ENCODE results near the gene EXOSC10.

DNA sequence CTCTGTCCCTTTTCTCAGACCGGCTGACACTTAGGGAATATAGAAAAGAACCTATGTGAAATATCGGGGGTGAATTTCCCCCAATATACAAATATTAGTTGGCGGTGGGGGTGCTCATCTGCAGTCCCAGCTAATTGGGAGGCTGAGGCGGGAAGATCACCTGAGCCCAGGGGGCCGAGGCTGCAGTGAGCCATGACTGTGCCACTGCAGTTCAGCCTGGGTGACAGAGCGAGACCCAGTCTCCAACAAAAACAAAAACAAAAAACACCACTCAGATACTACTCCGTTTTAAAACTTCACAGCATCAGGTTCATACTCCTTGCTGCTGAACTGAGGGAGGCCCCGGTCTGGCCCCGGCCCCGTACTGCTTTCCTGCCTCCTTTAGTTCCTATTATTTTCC is 5.9 kb upstream of the EXOSC10 start:
- TF ChIP-seq CTCF (IDR thresholded peaks at IDR 0.05) (no peak), HMGXB4 (CRISPR knock-in tag; IDR thresholded peaks at IDR 0.05) (no peak), FOXK1 (CRISPR knock-in tag; IDR thresholded peaks at IDR 0.05) (no peak), AFF4 (CRISPR knock-in tag; IDR thresholded peaks at IDR 0.05; ENCODE audit: borderline replicate concordance) (no peak)
- TF ChIP-seq, protein P1, sequence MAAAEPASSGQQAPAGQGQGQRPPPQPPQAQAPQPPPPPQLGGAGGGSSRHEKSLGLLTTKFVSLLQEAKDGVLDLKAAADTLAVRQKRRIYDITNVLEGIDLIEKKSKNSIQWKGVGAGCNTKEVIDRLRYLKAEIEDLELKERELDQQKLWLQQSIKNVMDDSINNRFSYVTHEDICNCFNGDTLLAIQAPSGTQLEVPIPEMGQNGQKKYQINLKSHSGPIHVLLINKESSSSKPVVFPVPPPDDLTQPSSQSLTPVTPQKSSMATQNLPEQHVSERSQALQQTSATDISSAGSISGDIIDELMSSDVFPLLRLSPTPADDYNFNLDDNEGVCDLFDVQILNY (CRISPR knock-in tag; IDR thresholded peaks at IDR 0.05) = no peak
